K562 (cell line): ENCODE measurements around the gene GGPS1. TPM values are rescaled to one million over a fixed set of nuclear protein-coding genes. Genes with fewer than 3 reads are reported as not detected.
A peak's percentile ranks its signal among the peaks of the same experiment; 100 is the strongest.

Experiments
- CHD1 ChIP-seq: fragments of 200-600 bp; sonication (generic); IDR thresholded peaks from one replicate; pipeline ENCODE4 v1.6.1; 2012; ENCODE audit warnings: mild to moderate bottlenecking, moderate library complexity, low read length, inconsistent platforms
- CREB5 ChIP-seq: fragments of 250-450 bp; sonication (Bioruptor Pico); IDR thresholded peaks from 2 replicates; pipeline ENCODE4 v1.5.0; 2020; ENCODE audit warnings: mild to moderate bottlenecking
- CTCFL ChIP-seq: IDR thresholded peaks from 2 replicates; pipeline ENCODE4 v1.6.1; 2011; ENCODE audit warnings: borderline replicate concordance, low read depth, mild to moderate bottlenecking, moderate library complexity, low read length; ENCODE audit not compliant: insufficient read depth, poor library complexity, severe bottlenecking
- FOXM1 ChIP-seq, 2 experiments: fragments of 450-650 bp in 1 of 2; sonication (generic) in 1 of 2; formaldehyde crosslinking in 1 of 2; IDR thresholded peaks; 2 replicates each; pipeline versions ENCODE4 v1.6.1 to v1.9.0; 2017 to 2022; ENCODE audit warnings: low read depth in 2 of 2, mild to moderate bottlenecking in 2 of 2, missing genetic modification reagents in 1 of 2, moderate library complexity in 1 of 2
- IFI16 ChIP-seq: fragments of 250-450 bp; sonication (Bioruptor Pico); IDR thresholded peaks from 2 replicates; pipeline ENCODE4 v2.1.2; 2022; ENCODE audit warnings: mild to moderate bottlenecking, inconsistent platforms
- KAT8 ChIP-seq: fragments of 450-650 bp; IDR thresholded peaks from 2 replicates; pipeline ENCODE4 v1.6.1; 2016; ENCODE audit warnings: low read depth, mild to moderate bottlenecking
- MCM2 ChIP-seq: fragments of 450-650 bp; IDR thresholded peaks from 2 replicates; pipeline ENCODE4 v1.6.1; 2017; ENCODE audit warnings: low read depth, mild to moderate bottlenecking
- NR2C1 ChIP-seq, 2 experiments: fragments of 450-650 bp; IDR thresholded peaks; 2 replicates each; pipeline ENCODE4 v1.6.1; 2017; ENCODE audit warnings: mild to moderate bottlenecking in 2 of 2, antibody characterized with exemption in 1 of 2, inconsistent platforms in 1 of 2, missing compliant biosample characterization in 1 of 2, missing genetic modification characterization in 1 of 2
- POLR2H ChIP-seq: IDR thresholded peaks from 2 replicates; pipeline ENCODE4 v1.6.1; 2016; ENCODE audit warnings: missing genetic modification characterization, low read depth, mild to moderate bottlenecking, control low read depth, missing compliant biosample characterization, moderate library complexity
- POU5F1 ChIP-seq: fragments of 150-350 bp; IDR thresholded peaks from 2 replicates; pipeline ENCODE4 v1.6.1; 2014; ENCODE audit warnings: borderline replicate concordance, low read length, low read depth, mild to moderate bottlenecking; ENCODE audit not compliant: partially characterized antibody
- RBM14 ChIP-seq: fragments of 200-400 bp; formaldehyde crosslinking; IDR thresholded peaks from 2 replicates; pipeline ENCODE4 v1.6.1; 2018; ENCODE audit warnings: low read depth, mild to moderate bottlenecking, low read length, moderate library complexity, borderline replicate concordance; ENCODE audit not compliant: insufficient read depth
- STAT5A ChIP-seq: IDR thresholded peaks from 2 replicates; pipeline ENCODE4 v1.6.1; 2012; ENCODE audit warnings: low read length, inconsistent platforms, borderline replicate concordance
- TEAD2 ChIP-seq: fragments of 450-650 bp; IDR thresholded peaks from 2 replicates; pipeline ENCODE4 v1.6.1; 2016; ENCODE audit warnings: missing genetic modification characterization, control low read depth, missing compliant biosample characterization
- TRIM25 ChIP-seq: fragments of 450-650 bp; IDR thresholded peaks from 2 replicates; pipeline ENCODE4 v1.7.0; 2016; ENCODE audit warnings: borderline replicate concordance
- ZNF280A ChIP-seq: fragments of 450-650 bp; IDR thresholded peaks from 2 replicates; pipeline ENCODE4 v1.6.1; 2018; ENCODE audit warnings: mild to moderate bottlenecking, low read depth; ENCODE audit not compliant: partially characterized antibody
- ZNF398 ChIP-seq: fragments of 250-450 bp; sonication (Bioruptor Pico); IDR thresholded peaks from 2 replicates; pipeline ENCODE4 v1.8.0; 2021; ENCODE audit warnings: moderate library complexity, mild to moderate bottlenecking, inconsistent platforms
- polyA plus RNA-seq, 8 experiments: library from polyadenylated mRNA; depleted of rRNA in 4 of 8; stranded (reverse) in 5 of 8; unstranded in 3 of 8; fragments of >200 nt; fragmentation: Nextera tagmentation in 2 of 8; fragmentation: Illumina TruSeq in 1 of 8; extraction: Ambion mirVana in 2 of 8; extraction: Trizol in 1 of 8; gene quantifications; 2 replicates each; pipeline versions ENCODE4 v1.2.1 to v1.2.3, GENCODE V29; 2011 to 2014; ENCODE audit warnings: inconsistent platforms in 1 of 8, missing spikeins in 1 of 8
- total RNA-seq, 7 experiments: library from RNA; depleted of rRNA in 6 of 7; stranded (reverse); fragments of >200 nt in 6 of 7; fragmentation: Illumina TruSeq in 2 of 7; extraction: Trizol in 2 of 7; gene quantifications; 2 replicates each; pipeline versions ENCODE4 v1.2.1 to v1.2.3, GENCODE V29; 2011 to 2021; ENCODE audit warnings: low replicate concordance in 1 of 7

Gene GGPS1
- total and polyA plus RNA-seq, 9 of the 15 experiments (the other 6 are each of a cell fraction or from before 2014, with no cell fraction given): 18.8 to 104 (median 56.3) TPM

GRCh38 chr1:235326719-235327558 lies 1.4 kb upstream of the GGPS1 start (continued):
- TF ChIP-seq TRIM25 (no peak), RBM14 (no peak), ZNF398 (CRISPR knock-in tag) (no peak), FOXM1 (IDR thresholded peaks at IDR 0.05; ENCODE audit: low read depth) (no peak), FOXM1 (CRISPR knock-in tag; IDR thresholded peaks at IDR 0.05; ENCODE audit: low read depth) (no peak), KAT8 (no peak), POLR2H (no peak), CREB5 (CRISPR knock-in tag) (no peak), CHD1 (peak; percentile 66), STAT5A (no peak), ZNF280A (no peak), NR2C1 (IDR thresholded peaks at IDR 0.05) (no peak), NR2C1 (tag; IDR thresholded peaks at IDR 0.05) (no peak), TEAD2 (tag) (no peak), MCM2 (no peak), CTCFL (no peak), POU5F1 (no peak), IFI16 (CRISPR knock-in tag) (no peak)
